G401.6 (cell line): Measurements from ENCODE around the gene RASSF3.

ENCODE experiments used
- FAIRE-seq: peaks from 2 replicates; lab custom pipeline; 2012; peaks lifted over from hg19 to GRCh38; lab: Jason Lieb, UNC

RASSF3 gene

GRCh38 chr12:64694130-64695040 is 84.1 kb downstream of the RASSF3 start:
- FAIRE-seq: no peak

- FAIRE-seq: no peak
Measured at GRCh38 chr12:64695550-64695949, 85.3 kb downstream of the RASSF3 start.

- FAIRE-seq: peak; percentile 81
Measured at GRCh38 chr12:64696080-64696741, 85.9 kb downstream of the RASSF3 start.

GRCh38 chr12:64699504-64700115 is 89.3 kb downstream of the RASSF3 start:
- FAIRE-seq: no peak

- no peak for FAIRE-seq
Measured at GRCh38 chr12:64700532-64700931, 90.2 kb downstream of the RASSF3 start.

- no peak for FAIRE-seq
Measured at GRCh38 chr12:64701283-64701682, 91.0 kb downstream of the RASSF3 start.

GRCh38 chr12:64706306-64706705 is 96.0 kb downstream of the RASSF3 start:
- no peak for FAIRE-seq

GRCh38 chr12:64706857-64707256 is 96.6 kb downstream of the RASSF3 start:
- FAIRE-seq: no peak

GRCh38 chr12:64707362-64707761 is 97.1 kb downstream of the RASSF3 start:
- no peak for FAIRE-seq

GRCh38 chr12:64707926-64708325 is 97.6 kb downstream of the RASSF3 start:
- no peak for FAIRE-seq

- FAIRE-seq: no peak
Measured at GRCh38 chr12:64709429-64709828, 99.1 kb downstream of the RASSF3 start.

GRCh38 chr12:64713376-64713775 is 103.1 kb downstream of the RASSF3 start:
- no peak for FAIRE-seq

GRCh38 chr12:64714551-64714968 is 104.3 kb downstream of the RASSF3 start:
- no peak for FAIRE-seq

GRCh38 chr12:64716371-64716770 is 106.1 kb downstream of the RASSF3 start:
- no peak for FAIRE-seq

- no peak for FAIRE-seq
Measured at GRCh38 chr12:64716839-64717455, 106.7 kb downstream of the RASSF3 start.

GRCh38 chr12:64718649-64719048 is 108.4 kb downstream of the RASSF3 start:
- no peak for FAIRE-seq

- FAIRE-seq: no peak
Measured at GRCh38 chr12:64720884-64721283, 110.6 kb downstream of the RASSF3 start.

GRCh38 chr12:64722835-64723234 is 112.5 kb downstream of the RASSF3 start:
- no peak for FAIRE-seq

- no peak for FAIRE-seq
Measured at GRCh38 chr12:64723630-64724029, 113.3 kb downstream of the RASSF3 start.

- no peak for FAIRE-seq
Measured at GRCh38 chr12:64724201-64724745, 114.0 kb downstream of the RASSF3 start.

GRCh38 chr12:64729909-64730587 is 119.8 kb downstream of the RASSF3 start:
- FAIRE-seq: no peak

GRCh38 chr12:64730588-64730969 is 120.3 kb downstream of the RASSF3 start:
- no peak for FAIRE-seq
